Measurements from ENCODE around the gene MTMR12.

Gene MTMR12

DNA sequence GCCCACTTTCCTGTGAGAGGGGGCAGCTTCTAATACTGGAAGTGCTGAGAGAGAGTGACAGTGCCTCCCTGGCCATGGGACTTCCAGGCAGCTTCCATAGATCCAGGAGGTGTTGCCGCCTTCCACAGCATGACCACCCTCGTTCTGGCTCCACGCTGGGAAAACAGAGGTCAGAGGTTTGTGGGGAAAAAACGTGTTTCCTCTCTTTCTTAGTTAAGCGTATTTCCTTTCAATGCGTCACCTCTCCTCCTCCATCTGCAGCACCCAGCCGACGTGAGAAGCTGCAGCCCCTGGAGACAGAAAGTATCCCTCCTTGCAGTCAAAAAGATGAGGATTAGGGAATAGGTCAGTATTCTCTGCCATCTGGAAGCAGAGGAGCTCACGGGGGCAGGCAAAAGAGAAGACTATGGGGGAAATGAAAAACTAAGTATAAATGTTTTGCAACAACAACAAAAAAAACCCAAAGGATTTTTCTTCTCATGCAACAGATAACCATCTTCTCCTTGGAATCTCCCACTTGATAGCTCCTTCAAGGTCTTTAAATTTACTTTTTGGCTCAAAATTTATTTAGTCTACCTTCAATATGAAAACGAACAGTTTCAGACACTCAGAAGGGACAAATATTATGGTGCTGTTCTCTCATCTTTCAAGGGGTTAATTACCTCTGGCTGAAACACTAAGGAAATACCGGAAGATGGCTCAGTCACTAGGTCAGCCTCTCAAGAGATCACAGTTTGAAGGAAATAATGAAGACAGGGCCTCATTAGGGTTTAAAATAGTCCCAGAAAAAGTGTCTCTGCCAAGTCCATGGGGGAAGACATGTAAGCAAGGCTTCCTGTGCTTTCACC lies 38.0 kb downstream of the MTMR12 start:
- DNase-seq = no peak

DNA sequence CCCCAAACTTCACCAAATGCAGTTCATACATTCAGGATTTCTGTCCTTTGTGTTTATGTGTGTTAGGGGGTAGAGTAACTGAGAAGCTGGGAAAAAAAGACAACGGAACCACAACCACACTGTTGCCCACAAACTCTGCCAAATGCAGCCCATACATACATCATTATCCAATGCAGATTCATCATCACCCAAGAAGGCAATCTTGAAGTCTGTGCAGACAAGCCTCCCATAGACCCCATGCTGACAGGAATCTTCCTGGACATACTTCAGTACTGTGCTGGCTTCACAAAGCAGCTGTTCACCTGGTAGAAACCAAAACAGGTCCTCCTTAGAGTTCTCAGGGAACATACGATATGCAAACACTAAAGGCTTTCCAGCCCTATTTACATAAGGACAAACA lies 38.9 kb downstream of the MTMR12 start:
- no peak for DNase-seq

GRCh38 chr5:32272746-32273145 lies 40.0 kb downstream of the MTMR12 start:
- no peak for DNase-seq

- DNase-seq = no peak
These were observed 41.8 kb downstream of the MTMR12 start for GRCh38 chr5:32270946-32271345.

DNA sequence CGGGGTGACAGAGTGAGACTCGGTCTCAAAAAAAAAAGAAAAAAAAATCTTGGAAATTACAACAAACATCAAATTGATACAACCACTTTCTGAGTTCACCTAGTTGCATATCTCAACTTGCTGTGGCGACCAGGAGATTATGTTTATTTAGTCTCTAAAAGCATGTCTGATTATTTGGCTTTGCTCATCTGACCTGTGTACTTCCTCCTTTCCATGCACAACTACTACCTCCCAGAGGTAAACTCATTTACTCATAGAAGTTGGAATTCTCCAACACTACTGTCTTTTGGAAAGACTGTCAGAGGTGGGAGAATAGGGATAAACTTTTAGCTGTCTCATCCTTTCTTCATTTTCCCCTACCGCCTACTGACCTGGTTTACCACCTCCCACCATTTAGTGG lies 42.6 kb downstream of the MTMR12 start:
- no peak for DNase-seq

DNA sequence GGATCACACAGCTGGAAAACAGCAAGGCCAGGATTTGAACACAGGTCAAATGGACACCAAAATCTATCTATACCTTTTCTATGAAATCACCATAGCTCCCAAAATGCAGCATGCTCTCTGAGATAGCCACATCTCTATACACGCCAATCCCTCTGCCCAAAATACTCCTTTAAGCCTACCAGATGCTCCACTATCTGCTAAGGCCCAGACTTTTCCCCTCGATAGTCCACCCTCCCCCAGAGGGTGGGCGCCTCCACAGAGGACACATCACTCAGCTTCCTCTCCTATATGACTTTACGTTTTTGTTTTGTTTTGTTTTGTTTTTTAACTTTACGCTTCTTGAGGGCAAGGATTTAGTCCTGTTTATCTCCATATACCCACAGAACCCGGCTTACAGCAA lies 46.8 kb downstream of the MTMR12 start:
- no peak for DNase-seq

DNA sequence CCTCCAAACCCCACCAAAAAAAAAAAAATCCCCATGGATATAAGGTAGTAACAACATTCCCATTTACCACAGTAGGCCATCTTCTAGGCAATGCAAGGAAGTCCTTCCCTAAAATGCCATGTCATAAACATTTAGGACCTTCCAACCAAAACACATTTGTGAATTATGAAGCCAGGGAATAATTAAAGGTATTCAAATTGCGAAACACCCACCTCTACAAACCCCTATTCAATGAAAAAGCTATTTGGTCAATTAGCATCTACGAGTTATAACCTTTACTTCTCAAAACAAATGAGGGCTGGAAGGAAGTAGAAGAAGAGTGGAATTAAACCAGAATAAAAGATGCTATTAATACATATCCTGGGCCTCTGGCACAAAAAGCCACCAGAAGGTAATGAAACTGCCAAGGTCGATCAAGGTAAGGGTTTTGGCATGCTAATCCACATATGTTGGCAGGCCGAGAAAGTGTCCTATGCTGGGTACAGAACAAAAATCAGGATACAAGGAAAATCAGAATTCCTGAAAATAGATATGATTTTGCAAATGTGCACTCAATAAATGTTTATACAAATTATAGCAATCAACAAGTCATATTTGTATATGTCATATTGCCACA lies 47.7 kb downstream of the MTMR12 start:
- no peak for DNase-seq

- DNase-seq = no peak
These were observed 49.1 kb downstream of the MTMR12 start for GRCh38 chr5:32263684-32264083.

- DNase-seq = no peak
These were observed 51.5 kb downstream of the MTMR12 start for GRCh38 chr5:32261198-32261597.

GRCh38 chr5:32259033-32259432 lies 53.7 kb downstream of the MTMR12 start:
- DNase-seq = no peak

- DNase-seq = no peak
These were observed 54.3 kb downstream of the MTMR12 start for GRCh38 chr5:32258424-32258823.

- DNase-seq = no peak
These were observed 57.2 kb downstream of the MTMR12 start for GRCh38 chr5:32255540-32255900.

DNA sequence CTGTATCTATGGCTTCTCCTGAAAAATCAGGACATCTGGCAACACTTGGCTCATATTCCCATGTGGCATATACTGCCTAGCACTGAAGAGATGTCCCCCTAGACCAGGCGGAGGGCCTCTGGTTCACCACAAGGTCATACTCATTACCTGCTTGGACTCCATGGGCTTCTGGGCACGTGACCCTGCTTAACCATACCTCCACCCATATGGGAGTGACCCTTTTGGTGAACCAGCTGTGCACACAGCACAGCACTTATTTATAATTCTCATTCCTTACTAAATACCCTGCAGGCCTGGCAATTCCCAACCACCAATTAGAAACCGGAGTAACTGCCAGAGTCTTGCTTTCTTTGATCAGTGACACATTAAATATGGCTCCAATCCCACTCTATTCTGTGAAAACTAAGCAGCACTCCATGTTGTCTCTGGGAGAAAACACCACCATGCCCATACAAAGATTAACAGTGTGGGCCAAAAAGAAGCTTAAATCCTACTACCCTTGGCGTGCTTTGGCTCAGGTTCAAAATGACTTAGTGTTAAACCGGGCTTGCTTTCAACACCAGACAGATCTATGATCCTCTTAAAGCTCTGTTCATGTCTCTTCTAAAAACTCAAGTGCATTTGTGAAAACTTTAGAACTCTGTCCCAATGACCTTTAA lies 57.7 kb downstream of the MTMR12 start:
- no peak for DNase-seq

DNA sequence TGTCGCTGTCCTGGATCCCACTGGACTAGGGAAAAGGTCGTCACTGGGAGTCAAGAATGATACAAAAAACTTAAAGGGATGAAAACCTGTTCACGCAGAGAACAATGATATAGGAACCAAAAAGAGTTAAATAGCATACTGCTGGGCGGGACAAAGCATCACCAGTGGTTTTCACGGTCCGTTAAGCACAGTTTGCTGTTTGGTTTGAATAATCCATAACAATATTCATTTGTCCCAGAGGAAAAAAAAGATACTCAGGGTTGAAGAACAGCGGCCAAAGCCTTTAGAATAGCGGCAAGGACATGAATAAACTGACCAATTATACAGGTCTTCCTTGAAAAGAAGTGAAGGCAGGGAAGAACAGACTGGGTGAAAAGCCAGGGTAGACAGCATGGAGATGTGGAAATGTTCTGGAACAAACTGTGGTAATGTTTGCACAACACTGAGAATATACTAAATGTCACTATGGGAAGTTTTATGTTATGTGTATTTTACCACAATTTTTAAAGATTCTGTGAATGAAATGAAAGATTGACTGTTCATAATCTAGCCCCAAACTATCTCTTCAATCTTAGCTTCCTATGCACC lies 60.8 kb downstream of the MTMR12 start:
- no peak for DNase-seq

DNA sequence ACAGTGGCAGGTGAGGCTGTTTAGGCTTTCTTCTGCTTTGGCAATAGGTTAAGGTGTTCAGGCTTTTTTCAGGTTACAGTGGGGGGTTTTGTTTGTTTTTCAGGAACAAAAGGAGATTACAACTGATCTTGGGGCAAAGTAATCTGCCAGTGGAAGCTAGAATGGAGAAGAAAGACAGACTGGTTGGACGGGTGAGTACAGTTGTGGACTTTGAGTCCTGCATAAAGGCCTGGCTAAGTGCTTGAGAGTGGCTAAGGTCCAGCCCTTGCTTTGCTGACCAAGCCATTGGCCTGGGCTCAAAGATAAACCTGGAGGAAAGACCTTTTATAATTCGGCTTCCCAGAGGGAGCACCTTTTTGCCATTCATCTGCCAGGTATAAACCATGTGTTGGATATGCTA lies 63.1 kb downstream of the MTMR12 start:
- no peak for DNase-seq

GRCh38 chr5:32245742-32246141 lies 67.0 kb downstream of the MTMR12 start:
- no peak for DNase-seq

GRCh38 chr5:32244017-32244416 lies 68.7 kb downstream of the MTMR12 start:
- DNase-seq = no peak

DNA sequence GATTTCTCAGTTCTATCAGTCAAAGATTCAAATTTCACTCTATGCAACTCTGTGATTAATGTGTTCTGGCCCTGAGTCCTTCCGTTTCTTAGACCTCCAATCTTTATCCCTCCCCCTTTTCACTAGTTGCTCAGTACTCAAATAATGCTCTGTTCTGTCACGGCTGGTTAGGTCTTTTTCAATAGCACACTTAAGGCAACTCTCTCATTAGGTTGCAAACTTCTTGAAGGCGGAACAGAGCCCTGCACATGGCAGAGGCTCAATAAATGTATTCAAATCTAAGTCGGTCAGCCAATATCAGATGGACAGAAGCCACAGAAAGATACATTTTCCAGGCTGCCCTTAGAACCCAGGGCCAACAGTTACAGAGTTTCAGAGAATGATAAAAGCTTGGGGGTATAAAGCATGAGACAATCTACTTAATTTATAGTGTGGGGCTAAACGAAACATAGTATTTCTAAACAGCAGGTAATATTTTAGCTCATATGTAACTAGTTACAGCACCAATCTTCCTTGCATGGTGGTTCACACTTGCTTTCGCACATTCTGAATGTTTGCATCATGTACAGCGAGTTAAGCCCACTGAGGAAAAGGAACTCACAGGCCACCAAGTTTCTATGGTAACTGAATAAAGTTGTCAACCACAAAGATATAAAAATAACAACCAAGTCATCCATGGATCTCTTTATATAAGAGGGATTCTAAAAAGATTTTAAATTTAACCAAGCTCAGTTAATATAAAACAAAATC lies 71.5 kb downstream of the MTMR12 start:
- DNase-seq = no peak

- no peak for DNase-seq
These were observed 73.4 kb downstream of the MTMR12 start for GRCh38 chr5:32239385-32239784.

- no peak for DNase-seq
These were observed 78.9 kb downstream of the MTMR12 start for GRCh38 chr5:32233696-32234447.

GRCh38 chr5:32233220-32233695 lies 79.5 kb downstream of the MTMR12 start:
- no peak for DNase-seq

All from NCI-H748 treated with DMSO at 0.1 percent for 48 hours (cell line).